Suprapubic skin (tissue), 3 donors: Measurements from ENCODE around the gene CXCL14.
A peak's percentile ranks its signal among the peaks of the same experiment; 100 is the strongest.

ENCODE experiments used
- CTCF ChIP-seq, 2 donors: fragments of 200-600 bp in 1 of 2; fragments of 450-650 bp in 1 of 2; sonication (generic) in 1 of 2; IDR thresholded peaks; one replicate each; pipeline ENCODE4 v1.5.1; 2016 to 2019; ENCODE audit warnings: antibody characterized with exemption in 2 of 2, mild to moderate bottlenecking in 1 of 2, moderate library complexity in 1 of 2
- POLR2AphosphoS5 ChIP-seq, 3 donors: sonication (generic); formaldehyde crosslinking; IDR thresholded peaks; one replicate each; pipeline ENCODE4 v1.6.1; 2017; ENCODE audit warnings: antibody characterized with exemption in 3 of 3

- TF ChIP-seq CTCF (IDR thresholded peaks at IDR 0.05) (no peak), POLR2AphosphoS5 (IDR thresholded peaks at IDR 0.05) (peak in 1 of 3 donors; percentile 44)
These were observed 13.5 kb downstream of the CXCL14 start for GRCh38 chr5:135565266-135565665.
